GM06990 (cell line): ENCODE measurements around the gene EVC.

ENCODE experiments used
- DNase-seq: peaks from one replicate; pipeline ENCODE4 v3.0.0-alpha.2; 2011; ENCODE audit not compliant: insufficient read length; ENCODE audit errors: extremely low read depth
- H3K27me3 ChIP-seq: replicated peaks from 2 replicates; pipeline ENCODE4 v1.6.0; 2011; ENCODE audit warnings: low read length; ENCODE audit not compliant: control insufficient read depth, insufficient read depth
- H3K36me3 ChIP-seq: 2 replicates; pipeline ENCODE4 v1.5.1; 2011; ENCODE audit warnings: low read length; ENCODE audit not compliant: control insufficient read depth, insufficient read depth
- H3K4me3 ChIP-seq: replicated peaks from 2 replicates; pipeline ENCODE4 v1.5.1; 2011; ENCODE audit warnings: low read depth, mild to moderate bottlenecking, control low read depth, low read length
- TF ChIP-seq, protein P1 (sequence below): IDR thresholded peaks from 2 replicates; pipeline ENCODE4 v1.5.1; 2011; ENCODE audit warnings: low read length, control low read depth, mild to moderate bottlenecking, inconsistent platforms; ENCODE audit not compliant: insufficient read depth, poor library complexity, severe bottlenecking

EVC gene

DNA sequence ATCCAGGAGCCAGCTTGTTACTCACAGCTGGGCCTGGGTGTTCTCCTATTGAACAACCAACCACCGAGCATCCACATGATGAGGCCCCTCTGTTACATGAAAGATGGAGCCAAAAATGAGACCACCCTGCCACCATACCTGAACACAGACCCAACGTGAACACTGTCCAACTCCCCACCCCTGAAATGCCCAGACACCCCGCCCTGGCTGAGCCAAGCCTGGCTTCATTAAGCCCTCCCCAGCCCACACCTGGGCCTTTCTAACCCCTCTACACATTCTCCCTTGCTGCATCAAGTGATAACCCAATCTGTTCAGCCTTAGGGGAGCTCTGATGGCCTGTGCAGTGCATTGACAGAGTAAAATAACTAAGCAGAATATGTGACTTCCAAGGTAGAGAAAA is 80.7 kb downstream of the EVC start:
- Histone ChIP-seq H3K4me3 (no peak overlapping the region), H3K27me3 (no peaks in the 10 kb centered on the region), H3K36me3 (peaks cover 6% of the 10 kb centered on the region)
- TF ChIP-seq, protein P1, sequence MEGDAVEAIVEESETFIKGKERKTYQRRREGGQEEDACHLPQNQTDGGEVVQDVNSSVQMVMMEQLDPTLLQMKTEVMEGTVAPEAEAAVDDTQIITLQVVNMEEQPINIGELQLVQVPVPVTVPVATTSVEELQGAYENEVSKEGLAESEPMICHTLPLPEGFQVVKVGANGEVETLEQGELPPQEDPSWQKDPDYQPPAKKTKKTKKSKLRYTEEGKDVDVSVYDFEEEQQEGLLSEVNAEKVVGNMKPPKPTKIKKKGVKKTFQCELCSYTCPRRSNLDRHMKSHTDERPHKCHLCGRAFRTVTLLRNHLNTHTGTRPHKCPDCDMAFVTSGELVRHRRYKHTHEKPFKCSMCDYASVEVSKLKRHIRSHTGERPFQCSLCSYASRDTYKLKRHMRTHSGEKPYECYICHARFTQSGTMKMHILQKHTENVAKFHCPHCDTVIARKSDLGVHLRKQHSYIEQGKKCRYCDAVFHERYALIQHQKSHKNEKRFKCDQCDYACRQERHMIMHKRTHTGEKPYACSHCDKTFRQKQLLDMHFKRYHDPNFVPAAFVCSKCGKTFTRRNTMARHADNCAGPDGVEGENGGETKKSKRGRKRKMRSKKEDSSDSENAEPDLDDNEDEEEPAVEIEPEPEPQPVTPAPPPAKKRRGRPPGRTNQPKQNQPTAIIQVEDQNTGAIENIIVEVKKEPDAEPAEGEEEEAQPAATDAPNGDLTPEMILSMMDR: no peak
- DNase-seq: no peak

DNA sequence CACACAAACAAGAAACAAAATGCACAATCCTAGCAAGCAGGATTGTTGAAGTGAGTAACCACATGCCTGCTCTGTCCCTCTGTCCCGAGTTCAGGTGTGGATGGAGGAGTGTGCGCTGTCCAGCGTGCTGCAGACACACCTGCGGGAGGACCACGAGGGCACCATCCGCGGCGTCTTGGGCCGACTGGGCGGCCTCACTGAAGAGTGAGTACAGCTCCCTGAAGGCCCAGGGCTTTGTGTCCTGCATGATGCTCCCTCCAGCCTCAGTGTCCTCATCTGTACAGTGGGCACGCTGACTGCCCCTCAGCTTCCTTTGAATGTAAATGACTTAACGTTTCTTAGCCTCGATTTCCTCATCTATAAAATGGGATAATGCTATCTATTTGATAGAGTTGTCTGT is 82.5 kb downstream of the EVC start:
- peaks cover 7% of the 10 kb centered on the region for H3K36me3 ChIP-seq
- TF ChIP-seq, protein P1: no peak

GRCh38 chr4:5795580-5795979 is 84.6 kb downstream of the EVC start:
- DNase-seq: no peak
- Histone ChIP-seq H3K27me3 (no peaks in the 10 kb centered on the region), H3K4me3 (no peak overlapping the region), H3K36me3 (peaks cover 12% of the 10 kb centered on the region)
- TF ChIP-seq, protein P1: no peak

More for the DNA sequence above, 82.5 kb downstream of the EVC start:
- Histone ChIP-seq H3K27me3 (no peaks in the 10 kb centered on the region), H3K4me3 (no peak overlapping the region)
- no peak for DNase-seq

GRCh38 chr4:5796976-5797375 is 86.0 kb downstream of the EVC start:
- Histone ChIP-seq H3K27me3 (no peaks in the 10 kb centered on the region), H3K36me3 (peaks cover 12% of the 10 kb centered on the region), H3K4me3 (no peak overlapping the region)
- TF ChIP-seq, protein P1: no peak
- no peak for DNase-seq

DNA sequence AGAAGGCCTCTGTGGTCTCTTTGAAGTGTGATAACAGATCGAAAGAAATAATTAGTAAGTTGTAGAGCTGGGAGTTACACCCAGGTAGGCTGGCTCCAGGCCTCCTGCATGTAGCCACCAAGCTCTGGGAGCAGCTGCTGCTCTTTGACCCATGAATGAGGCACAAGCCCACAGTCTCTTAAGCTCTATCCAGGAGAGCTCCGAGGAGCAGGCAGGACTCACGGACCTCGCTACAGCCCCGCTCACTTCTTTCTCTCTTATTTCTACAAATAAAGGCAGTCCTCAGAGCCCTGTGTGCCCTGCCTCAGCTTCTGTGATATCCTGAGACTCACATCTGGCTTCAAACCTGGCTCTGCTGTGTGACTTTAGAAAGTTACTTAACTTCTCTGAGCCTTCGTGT is 86.9 kb downstream of the EVC start:
- no peaks in the 10 kb centered on the region for H3K27me3 ChIP-seq
- TF ChIP-seq, protein P1: no peak
- no peak for DNase-seq
- H3K36me3 ChIP-seq: peaks cover 12% of the 10 kb centered on the region
- H3K4me3 ChIP-seq: no peak overlapping the region

DNA sequence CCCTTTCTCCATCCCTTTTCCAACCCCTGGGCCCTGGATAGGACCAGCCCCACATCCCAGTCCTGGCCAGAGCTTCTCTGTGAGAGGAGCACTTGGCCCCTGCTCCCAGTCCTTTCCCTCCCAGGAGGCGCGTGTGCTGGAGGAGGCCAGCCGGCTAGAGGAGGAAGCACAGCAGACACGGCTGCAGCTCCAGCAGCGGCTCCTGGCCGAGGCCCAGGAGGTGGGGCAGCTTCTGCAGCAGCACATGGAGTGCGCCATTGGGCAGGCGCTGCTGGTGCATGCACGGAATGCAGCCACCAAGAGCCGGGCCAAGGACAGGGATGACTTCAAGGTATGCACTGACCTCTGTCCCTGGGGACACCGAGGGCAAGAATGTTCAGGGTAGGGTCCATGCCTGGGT is 87.5 kb downstream of the EVC start:
- TF ChIP-seq, protein P1: no peak
- no peaks in the 10 kb centered on the region for H3K27me3 ChIP-seq
- no peak overlapping the region for H3K4me3 ChIP-seq
- peaks cover 12% of the 10 kb centered on the region for H3K36me3 ChIP-seq
- DNase-seq: no peak
